Lower leg skin (tissue), 4 donors: ENCODE data around the gene DSG2. TPM values are rescaled to one million over a fixed set of nuclear protein-coding genes. Genes with fewer than 3 reads are reported as not detected.

Experiments
- DNase-seq, 2 donors: peaks; one replicate each; pipeline ENCODE4 v3.0.0-alpha.2; 2019; ENCODE audit warnings: low spot score in 2 of 2
- H3K4me3 ChIP-seq: fragments of 200-600 bp; sonication (generic); 2 replicates; pipeline ENCODE4 v1.5.1; 2017; ENCODE audit warnings: mild to moderate bottlenecking, low read depth; ENCODE audit not compliant: poor library complexity, severe bottlenecking
- POLR2A ChIP-seq, 2 donors: fragments of 450-650 bp; IDR thresholded peaks; one replicate each; pipeline ENCODE4 v1.6.1; 2016 to 2017; ENCODE audit warnings: antibody characterized with exemption in 2 of 2, mild to moderate bottlenecking in 1 of 2, moderate library complexity in 1 of 2
- WGBS, 2 donors: methylation state at CpG; one replicate each; pipeline ENCODE4 v1.1.5; 2018; 5-methylcytosine and 5-hydroxymethylcytosine counted together
- intact Hi-C: fragments of 100-400 bp; cut with DNase I; formaldehyde crosslinking; loops from one replicate; pipeline ENCODE4 v1.15.0; 2023; ENCODE audit warnings: low total_unique reads
- total RNA-seq, 4 donors: library from RNA; depleted of rRNA; stranded (reverse); fragments of >200 nt; gene quantifications; one replicate each; pipeline ENCODE4 v1.1.0, GENCODE V29; 2016
- TF ChIP-seq, protein P1 (sequence below), 3 donors: fragments of 450-650 bp; IDR thresholded peaks; one replicate each; pipeline ENCODE4 v1.5.1; 2016; ENCODE audit warnings: antibody characterized with exemption in 3 of 3, mild to moderate bottlenecking in 3 of 3, moderate library complexity in 2 of 3

Gene DSG2
- total RNA-seq, 4 donors from 2014 or later = 11.0 to 28.0 (median 19.2) TPM

DNA sequence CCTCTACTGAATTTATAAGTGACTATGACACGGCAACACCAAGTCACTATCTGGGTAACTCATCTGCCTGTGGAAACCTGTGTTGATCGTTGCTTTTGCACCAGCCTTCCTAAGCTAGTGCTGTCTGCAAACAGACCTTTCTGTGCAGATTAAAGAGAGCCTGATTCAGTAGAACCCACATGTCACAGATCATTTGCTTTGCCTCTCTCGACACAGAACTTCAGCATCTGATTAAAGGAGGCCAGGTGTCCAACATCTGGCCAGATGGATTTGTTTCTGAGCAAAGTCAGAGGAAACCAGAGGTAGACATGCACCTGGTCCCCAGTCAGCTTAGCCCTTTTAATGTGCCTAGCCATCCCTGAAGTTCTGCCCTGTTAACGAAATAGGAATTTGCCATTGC is 78.7 kb downstream of the DSG2 start:
- H3K4me3 ChIP-seq = no peak overlapping the region
- WGBS, 2 donors = 47 to 60% methylated on average over 4 of the region's 4 CpGs
- DNase-seq = no peak
- intact Hi-C loops = no loop called here
- no peak for TF ChIP-seq POLR2A (IDR thresholded peaks at IDR 0.05)
- TF ChIP-seq, protein P1, sequence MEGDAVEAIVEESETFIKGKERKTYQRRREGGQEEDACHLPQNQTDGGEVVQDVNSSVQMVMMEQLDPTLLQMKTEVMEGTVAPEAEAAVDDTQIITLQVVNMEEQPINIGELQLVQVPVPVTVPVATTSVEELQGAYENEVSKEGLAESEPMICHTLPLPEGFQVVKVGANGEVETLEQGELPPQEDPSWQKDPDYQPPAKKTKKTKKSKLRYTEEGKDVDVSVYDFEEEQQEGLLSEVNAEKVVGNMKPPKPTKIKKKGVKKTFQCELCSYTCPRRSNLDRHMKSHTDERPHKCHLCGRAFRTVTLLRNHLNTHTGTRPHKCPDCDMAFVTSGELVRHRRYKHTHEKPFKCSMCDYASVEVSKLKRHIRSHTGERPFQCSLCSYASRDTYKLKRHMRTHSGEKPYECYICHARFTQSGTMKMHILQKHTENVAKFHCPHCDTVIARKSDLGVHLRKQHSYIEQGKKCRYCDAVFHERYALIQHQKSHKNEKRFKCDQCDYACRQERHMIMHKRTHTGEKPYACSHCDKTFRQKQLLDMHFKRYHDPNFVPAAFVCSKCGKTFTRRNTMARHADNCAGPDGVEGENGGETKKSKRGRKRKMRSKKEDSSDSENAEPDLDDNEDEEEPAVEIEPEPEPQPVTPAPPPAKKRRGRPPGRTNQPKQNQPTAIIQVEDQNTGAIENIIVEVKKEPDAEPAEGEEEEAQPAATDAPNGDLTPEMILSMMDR (IDR thresholded peaks at IDR 0.05) = no peak

DNA sequence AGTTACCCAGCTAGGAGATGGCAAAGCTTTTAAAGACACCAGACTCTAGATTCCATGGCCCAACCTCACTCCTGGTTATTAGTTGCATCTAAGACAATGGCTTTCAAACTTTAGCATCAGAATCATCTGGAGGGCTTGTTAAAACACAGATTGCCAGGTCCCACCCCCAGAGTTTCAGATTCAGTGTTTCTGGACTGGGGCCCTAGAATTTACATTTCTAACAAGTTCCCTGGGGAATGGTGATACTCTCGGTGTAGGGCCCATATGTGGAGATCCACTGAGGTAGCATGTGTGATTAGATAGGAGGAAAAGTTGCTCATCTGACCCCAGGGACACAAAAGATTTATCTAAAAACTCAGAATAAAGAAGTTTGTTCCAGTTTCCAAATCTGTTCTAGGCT is 79.2 kb downstream of the DSG2 start:
- TF ChIP-seq, protein P1 (IDR thresholded peaks at IDR 0.05) = no peak
- no peak for TF ChIP-seq POLR2A (IDR thresholded peaks at IDR 0.05)
- no peak for DNase-seq
- intact Hi-C loops = no loop called here
- 79 to 83% methylated on average over 1 of the region's 1 CpG for WGBS, 2 donors
- H3K4me3 ChIP-seq = no peak overlapping the region

DNA sequence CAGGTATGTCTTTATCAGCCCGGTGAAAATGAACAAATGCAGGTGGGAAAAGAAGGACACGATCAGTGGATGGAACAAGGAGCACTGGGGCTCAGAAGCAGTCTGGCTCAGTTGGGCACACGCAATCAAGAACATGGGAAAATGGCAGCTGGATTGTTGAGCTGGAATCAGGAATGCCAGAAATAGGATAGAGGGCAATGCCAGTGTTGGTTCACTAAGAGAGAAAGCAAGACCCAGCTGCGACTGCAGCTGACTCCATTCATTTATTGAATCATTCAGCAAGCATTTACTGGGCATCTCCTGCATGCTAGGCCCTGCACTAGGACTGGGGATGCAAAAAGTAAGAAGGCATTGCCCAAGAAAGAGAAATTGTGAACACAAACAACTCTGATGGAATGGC is 80.1 kb downstream of the DSG2 start:
- intact Hi-C loops = no loop called here
- 95 to 97% methylated on average over 4 of the region's 4 CpGs for WGBS, 2 donors
- H3K4me3 ChIP-seq = no peak overlapping the region
- DNase-seq = no peak
- TF ChIP-seq POLR2A (IDR thresholded peaks at IDR 0.05) = no peak
- TF ChIP-seq, protein P1 (IDR thresholded peaks at IDR 0.05) = no peak

DNA sequence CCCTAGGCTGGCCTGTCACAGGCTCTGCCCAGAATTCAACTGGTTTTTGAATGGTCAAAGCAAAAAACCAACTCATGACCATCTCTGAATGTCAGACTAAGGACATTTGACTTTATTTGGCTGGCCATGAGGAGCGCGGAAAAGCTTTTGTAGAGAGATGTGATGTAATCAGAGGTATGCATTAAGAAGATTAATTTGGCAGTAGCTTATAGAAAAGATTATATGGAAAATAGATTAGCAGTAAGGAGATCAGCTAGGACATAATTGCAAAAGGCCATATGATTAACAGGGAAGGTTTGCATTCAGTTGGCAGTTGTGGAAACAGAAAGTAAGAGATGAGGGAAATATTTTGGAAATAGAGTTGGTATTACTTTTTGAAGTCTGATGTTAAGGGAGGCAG is 81.4 kb downstream of the DSG2 start:
- no peak overlapping the region for H3K4me3 ChIP-seq
- intact Hi-C loops = no loop called here
- no peak for DNase-seq
- TF ChIP-seq POLR2A (IDR thresholded peaks at IDR 0.05) = no peak
- TF ChIP-seq, protein P1 (IDR thresholded peaks at IDR 0.05) = no peak
- 88 to 94% methylated on average over 2 of the region's 2 CpGs for WGBS, 2 donors

DNA sequence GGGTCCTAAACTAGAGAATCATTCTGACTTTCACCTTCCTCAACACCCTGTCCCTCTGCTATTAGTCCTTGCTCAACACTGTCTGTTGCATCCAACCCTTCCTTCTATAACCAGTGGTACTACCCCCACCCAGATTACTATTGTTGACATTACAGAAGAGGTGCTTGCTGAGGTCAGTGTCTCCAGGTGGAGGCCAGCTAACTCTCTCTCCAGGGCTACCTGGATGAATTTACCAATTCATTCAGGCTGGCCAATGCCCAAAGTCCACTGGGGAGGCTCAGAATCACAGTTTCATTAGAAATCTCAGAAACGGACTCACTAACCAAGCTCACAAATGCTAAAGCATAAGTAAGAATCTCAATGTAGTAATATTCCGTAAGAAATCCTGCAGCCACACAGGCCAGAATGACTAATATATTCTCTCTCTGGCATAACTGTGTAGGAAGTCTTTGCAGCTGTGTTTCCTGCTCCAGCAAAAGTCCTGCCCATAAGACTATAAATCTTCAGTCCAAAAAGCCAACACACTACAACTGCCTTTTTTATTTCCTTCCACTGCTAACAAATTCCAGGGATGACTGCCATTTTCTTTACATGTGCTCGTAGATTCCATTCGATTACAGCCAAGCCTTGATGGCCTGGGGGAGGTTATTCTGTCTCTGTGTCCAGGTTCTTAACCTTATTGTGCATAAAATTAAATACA is 83.7 kb downstream of the DSG2 start:
- no peak for DNase-seq
- no peak overlapping the region for H3K4me3 ChIP-seq
- 8 to 16% methylated on average over 4 of the region's 4 CpGs for WGBS, 2 donors
- intact Hi-C loops = no loop called here
- no peak for TF ChIP-seq POLR2A (IDR thresholded peaks at IDR 0.05)
- TF ChIP-seq, protein P1 (IDR thresholded peaks at IDR 0.05) = no peak
